Measurements from ENCODE around the gene USP33.
"Not testable (repeated sequence)": the region's sequence is repeated elsewhere in the genome, so short reads cannot be mapped to it uniquely, and the experiment has no call there.

USP33 gene

DNA sequence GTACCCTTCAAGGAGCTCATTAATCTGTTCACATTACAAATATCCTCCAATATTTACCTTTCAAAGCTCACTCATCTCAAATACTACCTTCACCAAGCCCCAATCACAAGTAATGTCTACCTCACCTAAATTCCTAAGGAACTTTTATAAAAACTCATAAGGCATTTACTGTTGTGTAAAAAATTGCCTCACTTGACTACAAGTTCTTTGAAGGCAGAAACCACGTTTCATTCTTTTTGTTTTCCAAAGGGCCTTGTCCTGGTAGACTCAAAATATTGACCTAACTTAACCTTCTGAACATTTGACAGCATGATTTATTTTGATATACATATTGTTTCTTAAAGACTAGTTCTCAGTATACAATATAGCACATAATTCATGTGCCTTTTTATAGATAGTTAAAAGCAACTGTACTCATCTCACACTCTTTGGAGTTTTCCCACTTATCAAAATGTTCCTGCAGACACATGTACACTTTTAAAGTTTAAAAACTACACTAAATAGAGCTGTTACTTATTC lies 2.5 kb downstream of the USP33 start:
- H3K27ac ChIP-seq, result no peak overlapping the region

DNA sequence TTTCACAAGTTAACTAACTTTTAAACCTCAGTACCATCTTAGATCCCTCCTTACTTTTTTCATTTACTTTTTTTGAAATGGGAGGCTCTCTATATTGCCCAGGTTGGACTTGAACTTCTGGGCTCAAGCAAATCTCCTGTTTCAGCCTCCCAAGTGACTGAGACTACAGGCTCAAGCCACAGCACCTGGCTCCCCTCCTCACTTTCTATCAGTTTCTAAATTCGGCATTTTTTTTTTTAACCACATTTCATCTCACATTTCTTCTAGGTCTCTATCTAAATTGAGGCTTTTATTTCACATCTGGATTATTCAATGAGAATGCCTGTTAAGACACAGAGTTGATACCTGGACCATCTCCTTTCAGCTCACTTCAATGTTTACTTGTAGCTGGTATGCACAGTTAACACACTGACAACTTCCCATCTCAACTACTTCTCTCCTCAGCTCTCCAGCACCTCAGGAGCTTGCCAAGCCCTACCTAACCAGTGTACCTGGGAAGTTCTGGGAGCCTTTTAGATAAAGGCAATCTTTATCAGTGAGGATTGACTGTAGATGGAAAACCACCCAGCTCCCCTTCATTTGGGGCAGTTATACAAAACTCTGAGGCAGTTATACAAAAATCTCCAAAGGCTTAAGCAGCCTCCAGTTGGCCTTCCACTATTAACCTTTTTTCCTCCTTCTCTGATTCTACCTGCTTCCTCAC lies 3.4 kb downstream of the USP33 start:
- TF ChIP-seq, protein P1, sequence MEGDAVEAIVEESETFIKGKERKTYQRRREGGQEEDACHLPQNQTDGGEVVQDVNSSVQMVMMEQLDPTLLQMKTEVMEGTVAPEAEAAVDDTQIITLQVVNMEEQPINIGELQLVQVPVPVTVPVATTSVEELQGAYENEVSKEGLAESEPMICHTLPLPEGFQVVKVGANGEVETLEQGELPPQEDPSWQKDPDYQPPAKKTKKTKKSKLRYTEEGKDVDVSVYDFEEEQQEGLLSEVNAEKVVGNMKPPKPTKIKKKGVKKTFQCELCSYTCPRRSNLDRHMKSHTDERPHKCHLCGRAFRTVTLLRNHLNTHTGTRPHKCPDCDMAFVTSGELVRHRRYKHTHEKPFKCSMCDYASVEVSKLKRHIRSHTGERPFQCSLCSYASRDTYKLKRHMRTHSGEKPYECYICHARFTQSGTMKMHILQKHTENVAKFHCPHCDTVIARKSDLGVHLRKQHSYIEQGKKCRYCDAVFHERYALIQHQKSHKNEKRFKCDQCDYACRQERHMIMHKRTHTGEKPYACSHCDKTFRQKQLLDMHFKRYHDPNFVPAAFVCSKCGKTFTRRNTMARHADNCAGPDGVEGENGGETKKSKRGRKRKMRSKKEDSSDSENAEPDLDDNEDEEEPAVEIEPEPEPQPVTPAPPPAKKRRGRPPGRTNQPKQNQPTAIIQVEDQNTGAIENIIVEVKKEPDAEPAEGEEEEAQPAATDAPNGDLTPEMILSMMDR (conservative IDR thresholded peaks at IDR 0.05), result no peak
- no peak for TF ChIP-seq ZFX (IDR thresholded peaks at IDR 0.05)

More for the DNA sequence above, 2.5 kb downstream of the USP33 start:
- TF ChIP-seq ZFX (IDR thresholded peaks at IDR 0.05), result no peak
- TF ChIP-seq, protein P1 (conservative IDR thresholded peaks at IDR 0.05), result no peak

DNA sequence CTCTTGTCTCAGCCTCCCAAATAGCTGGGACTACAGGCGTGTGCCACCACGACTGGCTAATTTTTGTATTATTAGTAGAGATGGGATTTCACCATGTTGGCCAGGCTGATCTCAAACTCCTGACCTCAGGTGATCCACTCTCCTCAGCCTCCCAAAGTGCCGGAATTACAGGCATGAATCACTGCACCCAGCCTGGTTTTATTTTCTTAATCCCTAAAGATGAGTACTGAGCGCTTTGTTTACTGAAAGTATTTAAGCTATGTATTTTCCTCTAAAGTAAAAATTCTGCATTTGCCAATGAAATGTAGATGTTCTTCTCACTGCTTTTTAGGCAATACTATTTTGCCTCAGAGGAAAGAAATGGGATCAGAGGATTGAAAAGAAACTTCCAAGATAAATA lies 10.2 kb downstream of the USP33 start:
- not testable (repeated sequence) for H3K27ac ChIP-seq

More for the DNA sequence above, 3.4 kb downstream of the USP33 start:
- no peak overlapping the region for H3K27ac ChIP-seq

DNA sequence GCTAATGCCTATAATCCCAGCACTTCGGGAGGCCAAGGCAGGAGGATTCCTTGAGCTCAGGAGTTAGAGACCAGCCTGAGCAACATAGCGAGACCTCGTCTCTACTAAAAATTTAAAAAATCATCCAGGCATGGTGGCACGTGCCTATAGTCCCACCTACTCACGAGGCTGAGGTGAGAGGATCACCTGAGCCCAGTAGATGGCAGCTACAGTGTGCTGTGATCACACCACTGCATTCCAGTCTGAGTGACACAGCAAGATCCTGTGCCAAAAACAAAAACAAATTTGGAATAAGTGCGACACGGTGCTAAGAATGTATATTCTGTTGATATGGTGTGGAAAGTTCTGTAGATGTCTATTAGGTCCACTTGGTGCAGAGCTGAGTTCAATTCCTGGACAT lies 15.1 kb downstream of the USP33 start:
- TF ChIP-seq, protein P1 (conservative IDR thresholded peaks at IDR 0.05), result 0 out of 2 replicates have a peak, but pooled peaks have one; percentile 15
- no peak for TF ChIP-seq ZFX (IDR thresholded peaks at IDR 0.05)
- H3K27ac ChIP-seq, result peak overlapping the region; percentile 57

DNA sequence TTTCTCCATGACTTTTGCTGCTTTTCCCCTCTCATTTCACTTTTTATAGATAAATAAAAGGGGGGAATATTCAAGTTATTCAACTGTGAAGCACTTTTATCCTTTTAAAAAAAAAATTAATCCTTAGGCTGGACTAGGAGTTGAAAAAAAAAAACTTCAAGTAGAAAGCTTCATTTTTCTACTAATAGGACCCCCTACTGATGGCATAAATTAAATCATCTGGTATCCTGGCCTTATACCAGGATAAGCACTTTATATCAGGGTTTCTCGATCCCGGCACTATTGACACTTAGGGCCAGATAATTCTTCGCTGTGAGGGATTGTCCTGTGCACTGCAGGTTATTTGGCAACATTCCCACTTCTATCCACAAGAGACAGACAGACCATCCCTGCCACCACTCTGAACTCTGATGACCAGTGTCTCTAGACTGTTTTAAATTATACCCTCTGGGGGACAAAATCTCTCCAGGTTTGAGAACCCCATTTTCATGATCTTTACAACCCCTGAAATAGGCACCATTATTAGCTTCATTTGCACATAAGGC lies 17.6 kb downstream of the USP33 start:
- no peak for TF ChIP-seq ZFX (IDR thresholded peaks at IDR 0.05)
- TF ChIP-seq, protein P1 (conservative IDR thresholded peaks at IDR 0.05), result no peak

DNA sequence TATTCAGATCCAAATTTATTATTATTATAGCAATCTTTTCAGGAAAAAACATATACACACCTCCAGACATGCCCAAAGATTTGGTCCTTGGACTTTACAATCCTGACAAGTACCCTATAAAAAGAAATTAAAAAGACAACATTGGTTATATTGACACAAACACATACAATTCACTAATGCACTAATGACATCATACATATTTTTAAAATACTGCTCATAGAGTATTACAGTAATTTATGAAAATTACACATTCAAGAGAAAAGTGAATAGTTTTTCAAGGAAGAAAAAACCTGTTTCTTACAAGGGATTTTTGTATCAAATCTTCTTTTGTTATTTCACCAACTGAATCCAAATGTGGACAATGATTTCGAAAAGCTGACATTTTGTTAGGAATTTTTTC lies 18.3 kb downstream of the USP33 start:
- H3K27ac ChIP-seq, result no peak overlapping the region

More for the DNA sequence above, 17.6 kb downstream of the USP33 start:
- H3K27ac ChIP-seq, result no peak overlapping the region

DNA sequence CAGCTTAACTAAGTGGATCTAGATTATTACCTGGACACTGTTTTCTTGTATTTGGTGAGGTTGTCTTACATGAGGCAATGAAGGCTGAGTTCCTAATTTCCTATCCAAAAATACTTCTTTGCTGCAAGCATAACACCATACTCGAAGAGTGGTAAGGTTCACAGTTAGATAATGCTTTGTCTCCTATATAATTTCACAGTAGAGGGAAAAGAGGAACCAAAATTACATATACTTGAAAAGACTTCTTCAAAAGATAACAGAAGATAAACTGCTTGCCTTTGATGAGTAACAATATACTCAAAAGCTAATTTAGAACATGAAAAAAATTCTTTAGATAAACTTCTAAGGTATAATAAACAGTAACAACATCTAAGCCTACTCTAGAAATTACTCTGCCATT lies 20.4 kb downstream of the USP33 start:
- no peak for TF ChIP-seq ZFX (IDR thresholded peaks at IDR 0.05)
- TF ChIP-seq, protein P1 (conservative IDR thresholded peaks at IDR 0.05), result no peak
- H3K27ac ChIP-seq, result no peak overlapping the region

More for the DNA sequence above, 18.3 kb downstream of the USP33 start:
- TF ChIP-seq ZFX (IDR thresholded peaks at IDR 0.05), result no peak
- TF ChIP-seq, protein P1 (conservative IDR thresholded peaks at IDR 0.05), result no peak
